Measurements from ENCODE around the gene TMEM79. TPM values are rescaled to one million over a fixed set of nuclear protein-coding genes. Genes with fewer than 3 reads are reported as not detected.

Gene TMEM79
- total and polyA plus RNA-seq, 2 donors (not counting 3 experiments of a cell fraction or from before 2014, with no cell fraction given): 3.0 to 4.8 TPM

DNA sequence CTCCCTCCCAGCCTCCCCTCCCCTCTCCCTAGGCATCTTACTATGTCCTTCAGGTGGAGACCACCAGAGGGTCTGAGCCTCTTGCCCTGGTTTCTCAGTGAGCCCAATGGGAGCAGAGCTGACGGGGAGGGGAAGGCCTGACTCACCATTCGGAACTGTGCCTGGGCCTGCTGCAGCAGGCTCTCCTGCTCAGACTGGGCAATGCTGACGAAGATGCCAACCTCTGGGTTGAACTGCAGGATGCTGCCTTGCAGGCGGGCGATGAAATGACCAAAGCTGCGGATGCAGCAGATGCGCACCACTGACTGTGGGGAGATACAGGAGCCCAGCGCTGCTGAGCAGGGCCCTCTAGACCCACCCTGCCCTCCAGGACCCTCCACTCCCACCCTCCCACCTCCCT, 25.3 kb upstream of the TMEM79 start:
- H3K9me3 ChIP-seq (replicated peaks; ENCODE audit: control insufficient read depth, insufficient read depth, low read length): no peaks in the 10 kb centered on the region
- no peaks in the 10 kb centered on the region for H3K79me2 ChIP-seq (ENCODE audit: control insufficient read depth, insufficient read depth, low read length)
- no peak for FAIRE-seq
- no peak overlapping the region for H3K4me3 ChIP-seq (replicated peaks in 1 of 3; ENCODE audit: insufficient read depth in 1 of 3, low read depth in 1 of 3, low read length in 3 of 3)
- dilution Hi-C loops (cut with MboI; ENCODE audit: extremely low pct_ligation_motif_present, low sequenced_read_pairs): no loop called here
- no peak overlapping the region for H3K9ac ChIP-seq (replicated peaks; ENCODE audit: extremely low read depth, insufficient read depth, low read length)
- TF ChIP-seq POLR2A (IDR thresholded peaks at IDR 0.05; ENCODE audit: low read depth, low read length): no peak
- TF ChIP-seq, protein P1, sequence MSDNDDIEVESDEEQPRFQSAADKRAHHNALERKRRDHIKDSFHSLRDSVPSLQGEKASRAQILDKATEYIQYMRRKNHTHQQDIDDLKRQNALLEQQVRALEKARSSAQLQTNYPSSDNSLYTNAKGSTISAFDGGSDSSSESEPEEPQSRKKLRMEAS (IDR thresholded peaks at IDR 0.05; ENCODE audit: insufficient read depth, insufficient read length): no peak
- no peak for TF ChIP-seq JUN (IDR thresholded peaks at IDR 0.05; ENCODE audit: borderline replicate concordance, insufficient read depth, insufficient read length, low read depth)
- no peak for TF ChIP-seq EZH2 (IDR thresholded peaks at IDR 0.05; ENCODE audit: borderline replicate concordance, low read depth, low read length, severe bottlenecking)
- TF ChIP-seq FOS (IDR thresholded peaks at IDR 0.05; ENCODE audit: borderline replicate concordance, insufficient read depth, low read length): no peak
- TF ChIP-seq GATA2 (IDR thresholded peaks at IDR 0.05; ENCODE audit: insufficient read depth, insufficient read length, low read depth, low read length): no peak
- TF ChIP-seq POLR2AphosphoS5 (IDR thresholded peaks at IDR 0.05; ENCODE audit: insufficient read depth, low read depth, low read length): no peak
- TF ChIP-seq, protein P2, sequence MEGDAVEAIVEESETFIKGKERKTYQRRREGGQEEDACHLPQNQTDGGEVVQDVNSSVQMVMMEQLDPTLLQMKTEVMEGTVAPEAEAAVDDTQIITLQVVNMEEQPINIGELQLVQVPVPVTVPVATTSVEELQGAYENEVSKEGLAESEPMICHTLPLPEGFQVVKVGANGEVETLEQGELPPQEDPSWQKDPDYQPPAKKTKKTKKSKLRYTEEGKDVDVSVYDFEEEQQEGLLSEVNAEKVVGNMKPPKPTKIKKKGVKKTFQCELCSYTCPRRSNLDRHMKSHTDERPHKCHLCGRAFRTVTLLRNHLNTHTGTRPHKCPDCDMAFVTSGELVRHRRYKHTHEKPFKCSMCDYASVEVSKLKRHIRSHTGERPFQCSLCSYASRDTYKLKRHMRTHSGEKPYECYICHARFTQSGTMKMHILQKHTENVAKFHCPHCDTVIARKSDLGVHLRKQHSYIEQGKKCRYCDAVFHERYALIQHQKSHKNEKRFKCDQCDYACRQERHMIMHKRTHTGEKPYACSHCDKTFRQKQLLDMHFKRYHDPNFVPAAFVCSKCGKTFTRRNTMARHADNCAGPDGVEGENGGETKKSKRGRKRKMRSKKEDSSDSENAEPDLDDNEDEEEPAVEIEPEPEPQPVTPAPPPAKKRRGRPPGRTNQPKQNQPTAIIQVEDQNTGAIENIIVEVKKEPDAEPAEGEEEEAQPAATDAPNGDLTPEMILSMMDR (IDR thresholded peaks at IDR 0.05; ENCODE audit: extremely low read depth in 1 of 2, insufficient read depth in 1 of 2, low read depth in 1 of 2, low read length in 2 of 2): no peak
- TF ChIP-seq MYC (IDR thresholded peaks at IDR 0.05; ENCODE audit: low read depth, low read length): no peak
- no peak for DNase-seq (ENCODE audit: low read depth, low spot score)
- no peak overlapping the region for H2AFZ ChIP-seq (ENCODE audit: low read depth, low read length)
- no peak overlapping the region for H3K4me2 ChIP-seq (ENCODE audit: insufficient read depth, low read length)
- no peaks in the 10 kb centered on the region for H3K27me3 ChIP-seq (ENCODE audit: control insufficient read depth in 2 of 2, insufficient read depth in 2 of 2, low read length in 2 of 2)
- H3K27ac ChIP-seq (ENCODE audit: insufficient read depth, low read depth, low read length): no peak overlapping the region
- H3K36me3 ChIP-seq (ENCODE audit: control insufficient read depth in 2 of 2, extremely low read depth in 1 of 2, insufficient read depth in 2 of 2, low read length in 2 of 2): peaks cover 21 to 63% of the 10 kb centered on the region in 2 experiments
- no peaks in the 10 kb centered on the region for H3K9me1 ChIP-seq (replicated peaks; ENCODE audit: control insufficient read depth, extremely low read depth, insufficient read depth, low read length)
- H3K4me1 ChIP-seq (ENCODE audit: control insufficient read depth, extremely low read depth, insufficient read depth, low read length): no peaks in the 10 kb centered on the region
- ChIA-PET CTCF (interaction anchor here (1.3 to 1.4 kb wide), 2 partner anchors 61 to 113 kb away, joined by 5 to 6 read pairs; no protein-coding TSS in a partner anchor), POLR2A (interaction anchor here (0.7 kb wide), 1 partner anchor 10 kb away, joined by 3 read pairs; no protein-coding TSS in a partner anchor)
- BruUV-seq (replicated peaks): no TSS peak
- no peaks in the 10 kb centered on the region for H4K20me1 ChIP-seq (replicated peaks; ENCODE audit: control insufficient read depth, extremely low read depth, insufficient read depth, low read length)
- intact Hi-C loops (cut with micrococcal nuclease): no loop called here
